ENCODE results near the gene HMGCL.
"Not testable (repeated sequence)": the region's sequence is repeated elsewhere in the genome, so short reads cannot be mapped to it uniquely, and the experiment has no call there.

GRCh38 chr1:23851406-23851805 lies 26.2 kb upstream of the HMGCL start:
- not testable (repeated sequence) for TF ChIP-seq ZFP30, ZC3H10, ZNF8 (CRISPR knock-in tag; IDR thresholded peaks at IDR 0.05)
